Vagina (tissue), 2 donors: ENCODE data around the gene SLPI. TPM values are rescaled to one million over a fixed set of nuclear protein-coding genes. Genes with fewer than 3 reads are reported as not detected.

Experiments used
- DNase-seq, 2 donors: peaks; one replicate each; pipeline ENCODE4 v3.0.0-alpha.2; 2017; ENCODE audit errors: extremely low spot score in 2 of 2
- H3K27ac ChIP-seq: fragments of 200-600 bp; sonication (generic); one replicate; pipeline ENCODE4 v1.5.1; 2019
- H3K27me3 ChIP-seq: fragments of 200-600 bp; sonication (generic); one replicate; pipeline ENCODE4 v1.5.1; 2019
- H3K36me3 ChIP-seq, 2 donors: fragments of 200-600 bp; sonication (generic); one replicate each; pipeline ENCODE4 v1.5.1; 2017 to 2019
- H3K4me1 ChIP-seq: fragments of 200-600 bp; sonication (generic); one replicate; pipeline ENCODE4 v1.5.1; 2019
- H3K4me3 ChIP-seq, 2 donors: fragments of 200-600 bp; sonication (generic); 1 replicate in 1 of 2; 2 replicates in 1 of 2; pipeline ENCODE4 v1.5.1; 2016 to 2019
- H3K9me3 ChIP-seq: fragments of 200-600 bp; sonication (generic); one replicate; pipeline ENCODE4 v1.5.1; 2019
- CTCF ChIP-seq, 3 experiments: fragments of 450-650 bp in 2 of 3; fragments of 200-600 bp in 1 of 3; sonication (generic) in 1 of 3; IDR thresholded peaks; one replicate each; pipeline ENCODE4 v1.5.1; 2017 to 2019; ENCODE audit warnings: antibody characterized with exemption in 3 of 3, mild to moderate bottlenecking in 2 of 3, moderate library complexity in 2 of 3
- POLR2A ChIP-seq, 2 donors: fragments of 450-650 bp; IDR thresholded peaks; one replicate each; pipeline ENCODE4 v1.6.1; 2017; ENCODE audit warnings: antibody characterized with exemption in 2 of 2, mild to moderate bottlenecking in 2 of 2, moderate library complexity in 2 of 2
- POLR2AphosphoS5 ChIP-seq, 2 donors: sonication (generic); formaldehyde crosslinking; IDR thresholded peaks; one replicate each; pipeline ENCODE4 v1.9.0; 2017; ENCODE audit warnings: antibody characterized with exemption in 2 of 2, mild to moderate bottlenecking in 2 of 2, low read depth in 1 of 2; ENCODE audit not compliant: insufficient read depth in 1 of 2
- intact Hi-C: fragments of 100-400 bp; cut with DNase I; formaldehyde crosslinking; loops from one replicate; pipeline ENCODE4 v1.15.1; 2023
- total RNA-seq: library from RNA; depleted of rRNA; stranded (reverse); fragments of >200 nt; gene quantifications from one replicate; pipeline ENCODE4 v1.2.3, GENCODE V29; 2016

Gene SLPI
- total RNA-seq, 1 donor from 2014 or later: 431 TPM

GRCh38 chr20:45279992-45280391 is 25.6 kb upstream of the SLPI start:
- intact Hi-C loops: no loop called here
- Histone ChIP-seq H3K4me3 (no peak overlapping the region), H3K4me1 (no peaks in the 10 kb centered on the region), H3K9me3 (no peaks in the 10 kb centered on the region), H3K36me3 (no peaks in the 10 kb centered on the region), H3K27ac (no peak overlapping the region), H3K27me3 (no peaks in the 10 kb centered on the region)
- no peak for DNase-seq
- TF ChIP-seq POLR2A (IDR thresholded peaks at IDR 0.05) (no peak), POLR2AphosphoS5 (IDR thresholded peaks at IDR 0.05; ENCODE audit: insufficient read depth in 1 of 2, low read depth in 1 of 2) (no peak), CTCF (IDR thresholded peaks at IDR 0.05) (no peak)

- H3K27me3 ChIP-seq: no peaks in the 10 kb centered on the region
- H3K27ac ChIP-seq: no peak overlapping the region
- H3K36me3 ChIP-seq: no peaks in the 10 kb centered on the region
- no peaks in the 10 kb centered on the region for H3K9me3 ChIP-seq
- TF ChIP-seq CTCF (IDR thresholded peaks at IDR 0.05) (no peak), POLR2A (IDR thresholded peaks at IDR 0.05) (no peak), POLR2AphosphoS5 (IDR thresholded peaks at IDR 0.05; ENCODE audit: insufficient read depth in 1 of 2, low read depth in 1 of 2) (no peak)
- DNase-seq: no peak
- no peak overlapping the region for H3K4me3 ChIP-seq
- H3K4me1 ChIP-seq: no peaks in the 10 kb centered on the region
- intact Hi-C loops: no loop called here
Measured at GRCh38 chr20:45275338-45275737, 21.0 kb upstream of the SLPI start.

- Histone ChIP-seq H3K27ac (no peak overlapping the region), H3K9me3 (no peaks in the 10 kb centered on the region), H3K4me1 (no peaks in the 10 kb centered on the region), H3K4me3 (no peak overlapping the region), H3K36me3 (no peaks in the 10 kb centered on the region), H3K27me3 (no peaks in the 10 kb centered on the region)
- DNase-seq: peak; percentile 28 to 56
- no peak for TF ChIP-seq POLR2A (IDR thresholded peaks at IDR 0.05)
- no peak for TF ChIP-seq CTCF (IDR thresholded peaks at IDR 0.05)
- no peak for TF ChIP-seq POLR2AphosphoS5 (IDR thresholded peaks at IDR 0.05; ENCODE audit: insufficient read depth in 1 of 2, low read depth in 1 of 2)
- intact Hi-C loops: no loop called here
Measured at GRCh38 chr20:45269754-45270270, 15.4 kb upstream of the SLPI start.

- H3K9me3 ChIP-seq: no peaks in the 10 kb centered on the region
- no peak for TF ChIP-seq CTCF (IDR thresholded peaks at IDR 0.05)
- TF ChIP-seq POLR2A (IDR thresholded peaks at IDR 0.05): no peak
- no peak for TF ChIP-seq POLR2AphosphoS5 (IDR thresholded peaks at IDR 0.05; ENCODE audit: insufficient read depth in 1 of 2, low read depth in 1 of 2)
- no peak overlapping the region for H3K27ac ChIP-seq
- H3K4me1 ChIP-seq: no peaks in the 10 kb centered on the region
- H3K36me3 ChIP-seq: no peaks in the 10 kb centered on the region
- DNase-seq: peak; percentile 29 to 34
- H3K4me3 ChIP-seq: no peak overlapping the region
- H3K27me3 ChIP-seq: no peaks in the 10 kb centered on the region
- intact Hi-C loops: no loop called here
Measured at GRCh38 chr20:45269056-45269455, 14.7 kb upstream of the SLPI start.

- Histone ChIP-seq H3K9me3 (no peaks in the 10 kb centered on the region), H3K36me3 (no peaks in the 10 kb centered on the region), H3K4me1 (no peaks in the 10 kb centered on the region), H3K4me3 (no peak overlapping the region), H3K27me3 (no peaks in the 10 kb centered on the region), H3K27ac (no peak overlapping the region)
- intact Hi-C loops: no loop called here
- peak; percentile 12 to 37 for DNase-seq
- TF ChIP-seq POLR2AphosphoS5 (IDR thresholded peaks at IDR 0.05; ENCODE audit: insufficient read depth in 1 of 2, low read depth in 1 of 2) (no peak), POLR2A (IDR thresholded peaks at IDR 0.05) (no peak), CTCF (IDR thresholded peaks at IDR 0.05) (no peak)
Measured at GRCh38 chr20:45268531-45268930, 14.2 kb upstream of the SLPI start.
